Astrocyte of the spinal cord (primary cell): ENCODE data around the gene RIC1.

Experiments
- DNase-seq: peaks from one replicate; pipeline ENCODE4 v3.0.0; 2011; ENCODE audit warnings: low read depth, low spot score
- H3K4me3 ChIP-seq: 2 replicates; pipeline ENCODE4 v1.5.1; 2011; ENCODE audit warnings: low read depth, mild to moderate bottlenecking, low read length, moderate library complexity
- in situ Hi-C: cut with HindIII; loops from 2 replicates; pipeline ENCODE4 v1.10.0; 2017; ENCODE audit warnings: low sequenced_read_pairs
- TF ChIP-seq, protein P1 (sequence below): IDR thresholded peaks from 2 replicates; pipeline ENCODE4 v1.5.1; 2012; ENCODE audit warnings: low read depth, mild to moderate bottlenecking, low read length, inconsistent platforms

Gene RIC1

DNA sequence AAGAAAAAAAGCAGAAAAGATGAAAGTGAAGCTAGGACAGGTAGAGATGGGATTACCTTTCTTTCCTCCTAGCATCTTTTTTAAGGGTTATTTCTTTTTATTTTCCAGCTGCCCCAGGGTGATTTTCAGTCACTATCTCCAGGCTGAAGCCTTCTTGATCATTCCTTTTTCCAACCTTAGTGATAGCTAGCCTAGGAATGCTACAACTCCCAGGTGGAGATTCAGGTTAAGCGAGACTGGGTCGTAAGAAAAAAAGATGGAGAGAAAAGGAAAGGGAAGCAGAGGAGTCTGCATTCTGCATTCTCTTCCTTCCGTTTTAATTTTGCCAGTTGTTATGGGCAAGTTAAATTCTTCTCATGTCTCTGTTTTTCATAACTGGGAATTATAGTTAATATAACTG, 36.7 kb upstream of the RIC1 start:
- in situ Hi-C loops: no loop called here
- TF ChIP-seq, protein P1, sequence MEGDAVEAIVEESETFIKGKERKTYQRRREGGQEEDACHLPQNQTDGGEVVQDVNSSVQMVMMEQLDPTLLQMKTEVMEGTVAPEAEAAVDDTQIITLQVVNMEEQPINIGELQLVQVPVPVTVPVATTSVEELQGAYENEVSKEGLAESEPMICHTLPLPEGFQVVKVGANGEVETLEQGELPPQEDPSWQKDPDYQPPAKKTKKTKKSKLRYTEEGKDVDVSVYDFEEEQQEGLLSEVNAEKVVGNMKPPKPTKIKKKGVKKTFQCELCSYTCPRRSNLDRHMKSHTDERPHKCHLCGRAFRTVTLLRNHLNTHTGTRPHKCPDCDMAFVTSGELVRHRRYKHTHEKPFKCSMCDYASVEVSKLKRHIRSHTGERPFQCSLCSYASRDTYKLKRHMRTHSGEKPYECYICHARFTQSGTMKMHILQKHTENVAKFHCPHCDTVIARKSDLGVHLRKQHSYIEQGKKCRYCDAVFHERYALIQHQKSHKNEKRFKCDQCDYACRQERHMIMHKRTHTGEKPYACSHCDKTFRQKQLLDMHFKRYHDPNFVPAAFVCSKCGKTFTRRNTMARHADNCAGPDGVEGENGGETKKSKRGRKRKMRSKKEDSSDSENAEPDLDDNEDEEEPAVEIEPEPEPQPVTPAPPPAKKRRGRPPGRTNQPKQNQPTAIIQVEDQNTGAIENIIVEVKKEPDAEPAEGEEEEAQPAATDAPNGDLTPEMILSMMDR: no peak
- H3K4me3 ChIP-seq: no peak overlapping the region
- DNase-seq: no peak

DNA sequence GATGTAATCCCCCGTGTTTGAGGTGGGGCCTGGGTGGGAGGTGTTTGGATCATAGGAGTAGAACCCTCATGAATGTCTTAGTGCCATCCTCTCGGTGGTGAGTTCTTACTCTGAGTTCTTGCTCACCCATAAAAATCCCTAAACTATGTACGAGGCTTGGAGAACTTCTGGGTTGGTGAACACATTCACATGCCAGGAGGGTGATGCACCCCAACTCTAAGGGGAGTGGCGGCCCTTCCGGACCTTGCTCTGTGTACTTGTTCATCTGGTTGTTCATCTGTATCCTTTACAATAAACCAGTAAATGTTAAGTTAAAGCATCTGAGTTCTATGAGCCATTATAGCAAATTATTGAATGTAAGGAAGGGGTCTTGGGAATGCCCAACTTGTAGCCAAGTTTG, 36.0 kb upstream of the RIC1 start:
- H3K4me3 ChIP-seq: no peak overlapping the region
- TF ChIP-seq, protein P1: no peak
- in situ Hi-C loops: no loop called here
- DNase-seq: no peak

DNA sequence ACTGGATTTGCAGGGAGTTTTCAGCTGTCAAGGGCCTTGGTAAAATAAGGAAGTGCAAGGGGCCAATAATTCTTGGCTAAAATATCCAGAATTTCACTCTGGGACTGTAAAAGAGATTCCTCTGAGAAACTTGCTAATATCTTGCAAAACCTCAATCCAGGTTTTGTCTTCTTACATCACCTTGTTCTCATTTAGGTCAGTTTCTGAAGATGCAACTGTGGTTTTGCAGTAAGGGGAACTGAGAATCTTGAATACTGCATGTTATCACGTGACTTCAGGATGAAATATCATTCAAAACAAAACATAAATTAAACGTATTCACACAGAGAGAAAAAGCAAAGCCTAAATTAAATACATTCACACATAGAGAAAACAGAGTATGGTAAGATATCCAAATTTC, 35.0 kb upstream of the RIC1 start:
- no peak overlapping the region for H3K4me3 ChIP-seq
- in situ Hi-C loops: no loop called here
- no peak for DNase-seq
- TF ChIP-seq, protein P1: no peak

DNA sequence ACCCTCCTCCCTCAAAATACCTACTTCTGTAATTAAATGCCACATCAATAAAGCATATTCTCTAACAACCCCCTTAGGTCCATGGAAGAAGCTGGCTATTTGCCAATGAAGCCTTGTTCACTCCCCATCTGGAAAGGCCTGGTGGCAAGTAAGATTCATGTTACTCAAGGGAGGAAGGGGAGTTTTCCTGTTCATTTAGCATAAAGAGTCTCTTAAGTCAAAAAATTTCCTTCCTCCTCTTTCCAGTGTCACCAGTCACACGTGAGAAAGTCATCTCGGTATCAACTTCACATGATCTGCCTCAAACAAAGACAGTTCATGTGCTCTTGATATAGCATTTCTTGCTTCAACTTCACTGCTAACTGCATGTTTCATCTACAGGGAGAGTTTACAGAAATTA, 32.7 kb upstream of the RIC1 start:
- in situ Hi-C loops: no loop called here
- H3K4me3 ChIP-seq: no peak overlapping the region
- TF ChIP-seq, protein P1: no peak
- no peak for DNase-seq

DNA sequence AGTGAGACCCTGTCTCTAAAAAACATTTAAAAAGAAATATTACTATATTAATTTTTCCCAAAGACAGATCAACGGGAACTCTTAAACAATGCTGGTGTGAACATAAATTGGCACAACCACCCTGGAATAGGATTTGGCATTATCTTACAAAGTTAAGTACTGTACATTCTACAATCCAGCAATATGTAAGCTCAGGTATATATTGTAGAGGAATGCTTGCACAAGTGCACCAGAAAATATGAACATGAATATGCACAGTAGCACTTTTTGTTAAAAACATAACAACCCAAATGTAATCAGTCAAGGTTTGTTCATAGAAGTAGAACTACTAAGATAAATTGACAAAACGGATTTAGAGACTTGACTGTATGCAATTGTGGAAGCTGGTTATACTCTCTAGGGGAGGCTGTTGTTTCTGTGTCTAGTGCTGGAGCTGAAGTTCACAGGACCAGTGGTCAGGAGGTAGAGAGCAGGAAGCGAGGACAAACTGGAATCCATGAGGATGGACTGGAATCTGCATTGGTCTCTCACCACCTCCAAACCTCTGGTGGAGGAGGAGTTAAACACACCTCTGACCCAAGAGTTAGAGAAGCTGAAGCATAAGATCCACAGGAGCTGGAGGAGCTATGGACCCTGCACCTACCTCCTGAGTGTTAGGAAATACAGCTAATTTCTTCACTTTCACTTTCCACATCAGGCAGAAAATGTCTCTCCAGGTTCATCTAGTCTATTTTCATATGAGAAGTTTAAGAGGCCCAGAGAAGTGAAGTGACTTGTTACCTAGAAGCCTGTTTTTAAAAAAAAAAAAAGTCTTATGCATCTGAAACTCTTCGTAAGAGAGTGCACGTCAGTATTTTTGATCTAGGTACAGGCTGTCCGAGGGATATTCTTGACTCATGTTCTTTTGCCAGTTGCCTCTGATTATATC, 20.3 kb upstream of the RIC1 start:
- TF ChIP-seq, protein P1: no peak
- in situ Hi-C loops: no loop called here
- no peak overlapping the region for H3K4me3 ChIP-seq
- no peak for DNase-seq

DNA sequence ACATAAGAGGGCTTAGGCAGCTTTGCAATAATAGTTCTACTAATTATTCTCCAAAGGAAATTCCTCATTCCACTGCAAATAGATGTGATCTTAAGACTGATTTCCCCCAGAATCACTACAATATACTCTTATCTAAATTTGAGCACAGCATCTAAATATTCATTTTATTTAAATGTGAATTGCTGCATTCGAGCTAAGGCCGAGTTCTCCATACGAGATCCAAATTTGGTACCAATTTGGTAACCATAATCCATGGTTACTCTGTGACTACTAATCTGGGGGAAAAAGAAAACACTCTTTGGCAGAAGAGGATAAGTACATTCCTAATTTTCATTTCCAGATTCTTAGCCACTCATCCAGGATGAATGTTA, 19.7 kb upstream of the RIC1 start:
- no peak overlapping the region for H3K4me3 ChIP-seq
- TF ChIP-seq, protein P1: no peak
- in situ Hi-C loops: no loop called here
- DNase-seq: no peak
